Measurements from ENCODE around the gene ZNF683.

Gene ZNF683

GRCh38 chr1:26349877-26350244 is 22.7 kb downstream of the ZNF683 start:
- POLR2A ChIA-PET: no interaction called here

GRCh38 chr1:26349188-26349876 is 23.2 kb downstream of the ZNF683 start:
- Histone ChIP-seq H3K4me1 (ENCODE audit: control extremely low read depth in 1 of 4, control insufficient read depth in 4 of 4, insufficient read depth in 4 of 4, low read length in 3 of 4) (peaks cover 0 to 5% (median 0%) of the 10 kb centered on the region in 4 experiments), H3K4me3 (ENCODE audit: control insufficient read depth in 1 of 7, extremely low read depth in 1 of 7, insufficient read depth in 4 of 7, low read depth in 2 of 7, low read length in 6 of 7) (no peak overlapping the region), H3K27me3 (replicated peaks in 2 of 5; ENCODE audit: control insufficient read depth in 4 of 5, insufficient read depth in 5 of 5, low read length in 4 of 5) (no peaks in the 10 kb centered on the region), H3K27ac (ENCODE audit: insufficient read depth in 1 of 2, low read depth in 1 of 2, low read length in 2 of 2, poor library complexity in 1 of 2, severe bottlenecking in 2 of 2) (no peak overlapping the region), H3K36me3 (ENCODE audit: control insufficient read depth in 4 of 4, insufficient read depth in 4 of 4, low read length in 3 of 4) (no peaks in the 10 kb centered on the region), H3K9me3 (ENCODE audit: control extremely low read depth in 1 of 5, control insufficient read depth in 4 of 5, insufficient read depth in 2 of 5, low read depth in 1 of 5, low read length in 4 of 5) (no peaks in the 10 kb centered on the region)
- WGBS (ENCODE audit: insufficient coverage): 97% methylated on average over 6 of the region's 7 CpGs
- no peak for DNase-seq
- ChIA-PET POLR2A (no interaction called here), CTCF (interaction anchor here (1.2 to 3.2 kb wide), 2 partner anchors 13 to 15 kb away, joined by 3 to 16 read pairs; no protein-coding TSS in a partner anchor)

More at GRCh38 chr1:26349877-26350244, 22.7 kb downstream of the ZNF683 start:
- Histone ChIP-seq H3K4me3 (ENCODE audit: control insufficient read depth in 1 of 7, extremely low read depth in 1 of 7, insufficient read depth in 4 of 7, low read depth in 2 of 7, low read length in 6 of 7) (no peak overlapping the region), H3K27ac (ENCODE audit: insufficient read depth in 1 of 2, low read depth in 1 of 2, low read length in 2 of 2, poor library complexity in 1 of 2, severe bottlenecking in 2 of 2) (no peak overlapping the region), H3K27me3 (replicated peaks in 2 of 5; ENCODE audit: control insufficient read depth in 4 of 5, insufficient read depth in 5 of 5, low read length in 4 of 5) (peaks cover 0 to under 1% (median 0%) of the 10 kb centered on the region in 5 experiments), H3K4me1 (ENCODE audit: control extremely low read depth in 1 of 4, control insufficient read depth in 4 of 4, insufficient read depth in 4 of 4, low read length in 3 of 4) (peaks cover 0 to 5% (median 0%) of the 10 kb centered on the region in 4 experiments), H3K9me3 (ENCODE audit: control extremely low read depth in 1 of 5, control insufficient read depth in 4 of 5, insufficient read depth in 2 of 5, low read depth in 1 of 5, low read length in 4 of 5) (no peaks in the 10 kb centered on the region), H3K36me3 (ENCODE audit: control insufficient read depth in 4 of 4, insufficient read depth in 4 of 4, low read length in 3 of 4) (no peaks in the 10 kb centered on the region)
- DNase-seq: no peak
- 86% methylated on average over 2 of the region's 5 CpGs for WGBS (ENCODE audit: insufficient coverage)
- CTCF ChIA-PET: interaction anchor here (1.0 to 3.2 kb wide), 5 partner anchors 14 to 75 kb away, joined by 3 to 16 read pairs (median 3); partner anchors contain the start of gene CD52

GRCh38 chr1:26346274-26347033 is 26.1 kb downstream of the ZNF683 start:
- Histone ChIP-seq H3K36me3 (ENCODE audit: control insufficient read depth in 4 of 4, insufficient read depth in 4 of 4, low read length in 3 of 4) (no peaks in the 10 kb centered on the region), H3K27me3 (replicated peaks in 2 of 5; ENCODE audit: control insufficient read depth in 4 of 5, insufficient read depth in 5 of 5, low read length in 4 of 5) (no peaks in the 10 kb centered on the region), H3K27ac (ENCODE audit: insufficient read depth in 1 of 2, low read depth in 1 of 2, low read length in 2 of 2, poor library complexity in 1 of 2, severe bottlenecking in 2 of 2) (no peak overlapping the region), H3K4me1 (ENCODE audit: control extremely low read depth in 1 of 4, control insufficient read depth in 4 of 4, insufficient read depth in 4 of 4, low read length in 3 of 4) (peaks cover 0 to 5% (median 0%) of the 10 kb centered on the region in 4 experiments), H3K4me3 (ENCODE audit: control insufficient read depth in 1 of 7, extremely low read depth in 1 of 7, insufficient read depth in 4 of 7, low read depth in 2 of 7, low read length in 6 of 7) (no peak overlapping the region), H3K9me3 (ENCODE audit: control extremely low read depth in 1 of 5, control insufficient read depth in 4 of 5, insufficient read depth in 2 of 5, low read depth in 1 of 5, low read length in 4 of 5) (no peaks in the 10 kb centered on the region)
- ChIA-PET POLR2A (interaction anchor here (0.6 kb wide), 1 partner anchor 162 kb away, joined by 5 read pairs; no protein-coding TSS in a partner anchor), CTCF (interaction anchor here (0.9 to 3.2 kb wide), 4 partner anchors 15 to 71 kb away, joined by 3 to 16 read pairs (median 6); no protein-coding TSS in a partner anchor)
- no peak for DNase-seq
- WGBS (ENCODE audit: insufficient coverage): 42% methylated on average over 4 of the region's 10 CpGs

- H3K9me3 ChIP-seq (ENCODE audit: control extremely low read depth in 1 of 5, control insufficient read depth in 4 of 5, insufficient read depth in 2 of 5, low read depth in 1 of 5, low read length in 4 of 5): no peaks in the 10 kb centered on the region
- H3K4me3 ChIP-seq (ENCODE audit: control insufficient read depth in 1 of 7, extremely low read depth in 1 of 7, insufficient read depth in 4 of 7, low read depth in 2 of 7, low read length in 6 of 7): no peak overlapping the region
- POLR2A ChIA-PET: no interaction called here
- H3K27me3 ChIP-seq (replicated peaks in 2 of 5; ENCODE audit: control insufficient read depth in 4 of 5, insufficient read depth in 5 of 5, low read length in 4 of 5): no peaks in the 10 kb centered on the region
- H3K36me3 ChIP-seq (ENCODE audit: control insufficient read depth in 4 of 4, insufficient read depth in 4 of 4, low read length in 3 of 4): no peaks in the 10 kb centered on the region
- DNase-seq: no peak
- WGBS (ENCODE audit: insufficient coverage): 91% methylated on average over 12 of the region's 15 CpGs
- H3K4me1 ChIP-seq (ENCODE audit: control extremely low read depth in 1 of 4, control insufficient read depth in 4 of 4, insufficient read depth in 4 of 4, low read length in 3 of 4): peaks cover 0 to 2% (median 0%) of the 10 kb centered on the region in 4 experiments
- no peak overlapping the region for H3K27ac ChIP-seq (ENCODE audit: insufficient read depth in 1 of 2, low read depth in 1 of 2, low read length in 2 of 2, poor library complexity in 1 of 2, severe bottlenecking in 2 of 2)
- CTCF ChIA-PET: interaction anchor here (2.7 kb wide), 1 partner anchor 16 kb away, joined by 6 read pairs; no protein-coding TSS in a partner anchor
Measured at GRCh38 chr1:26345718-26346117, 26.8 kb downstream of the ZNF683 start.

- CTCF ChIA-PET: interaction anchor here (1.3 kb wide), 2 partner anchors 14 to 68 kb away, joined by 3 to 5 read pairs; no protein-coding TSS in a partner anchor
- POLR2A ChIA-PET: no interaction called here
Measured at GRCh38 chr1:26344147-26344920, 28.2 kb downstream of the ZNF683 start.

GRCh38 chr1:26340047-26340481 is 32.5 kb downstream of the ZNF683 start:
- no peak overlapping the region for H3K4me3 ChIP-seq (ENCODE audit: control insufficient read depth in 1 of 7, extremely low read depth in 1 of 7, insufficient read depth in 4 of 7, low read depth in 2 of 7, low read length in 6 of 7)
- no peaks in the 10 kb centered on the region for H3K36me3 ChIP-seq (ENCODE audit: control insufficient read depth in 4 of 4, insufficient read depth in 4 of 4, low read length in 3 of 4)
- no peaks in the 10 kb centered on the region for H3K9me3 ChIP-seq (ENCODE audit: control extremely low read depth in 1 of 5, control insufficient read depth in 4 of 5, insufficient read depth in 2 of 5, low read depth in 1 of 5, low read length in 4 of 5)
- no peak for DNase-seq
- CTCF ChIA-PET: interaction anchor here (0.6 kb wide), 1 partner anchor 201 kb away, joined by 3 read pairs; no protein-coding TSS in a partner anchor
- POLR2A ChIA-PET: no interaction called here
- H3K4me1 ChIP-seq (ENCODE audit: control extremely low read depth in 1 of 4, control insufficient read depth in 4 of 4, insufficient read depth in 4 of 4, low read length in 3 of 4): peaks cover 3 to 30% (median 16%) of the 10 kb centered on the region in 4 experiments
- H3K27me3 ChIP-seq (replicated peaks in 2 of 5; ENCODE audit: control insufficient read depth in 4 of 5, insufficient read depth in 5 of 5, low read length in 4 of 5): peaks cover 0 to 2% (median 0%) of the 10 kb centered on the region in 5 experiments
- WGBS (ENCODE audit: insufficient coverage): 84% methylated on average over 2 of the region's 4 CpGs
- H3K27ac ChIP-seq (ENCODE audit: insufficient read depth in 1 of 2, low read depth in 1 of 2, low read length in 2 of 2, poor library complexity in 1 of 2, severe bottlenecking in 2 of 2): no peak overlapping the region

More at GRCh38 chr1:26344147-26344920, 28.2 kb downstream of the ZNF683 start:
- DNase-seq: no peak
- no peak overlapping the region for H3K27ac ChIP-seq (ENCODE audit: insufficient read depth in 1 of 2, low read depth in 1 of 2, low read length in 2 of 2, poor library complexity in 1 of 2, severe bottlenecking in 2 of 2)
- WGBS (ENCODE audit: insufficient coverage): 94% methylated on average over 14 of the region's 15 CpGs
- H3K27me3 ChIP-seq (replicated peaks in 2 of 5; ENCODE audit: control insufficient read depth in 4 of 5, insufficient read depth in 5 of 5, low read length in 4 of 5): no peaks in the 10 kb centered on the region
- H3K9me3 ChIP-seq (ENCODE audit: control extremely low read depth in 1 of 5, control insufficient read depth in 4 of 5, insufficient read depth in 2 of 5, low read depth in 1 of 5, low read length in 4 of 5): no peaks in the 10 kb centered on the region
- no peaks in the 10 kb centered on the region for H3K36me3 ChIP-seq (ENCODE audit: control insufficient read depth in 4 of 4, insufficient read depth in 4 of 4, low read length in 3 of 4)
- no peaks in the 10 kb centered on the region for H3K4me1 ChIP-seq (ENCODE audit: control extremely low read depth in 1 of 4, control insufficient read depth in 4 of 4, insufficient read depth in 4 of 4, low read length in 3 of 4)
- no peak overlapping the region for H3K4me3 ChIP-seq (ENCODE audit: control insufficient read depth in 1 of 7, extremely low read depth in 1 of 7, insufficient read depth in 4 of 7, low read depth in 2 of 7, low read length in 6 of 7)

All from common myeloid progenitor, CD34-positive (primary cell).